ENCODE results near the gene ZNF728.
"Not testable (repeated sequence)": the region's sequence is repeated elsewhere in the genome, so short reads cannot be mapped to it uniquely, and the experiment has no call there.

The ZNF728 gene

GRCh38 chr19:22976248-22976647, 26.7 kb downstream of the ZNF728 start:
- no peak overlapping the region for H3K4me3 ChIP-seq (ENCODE audit: low read length)
- no peak for DNase-seq (ENCODE audit: low read depth)
- TF ChIP-seq, protein P1, sequence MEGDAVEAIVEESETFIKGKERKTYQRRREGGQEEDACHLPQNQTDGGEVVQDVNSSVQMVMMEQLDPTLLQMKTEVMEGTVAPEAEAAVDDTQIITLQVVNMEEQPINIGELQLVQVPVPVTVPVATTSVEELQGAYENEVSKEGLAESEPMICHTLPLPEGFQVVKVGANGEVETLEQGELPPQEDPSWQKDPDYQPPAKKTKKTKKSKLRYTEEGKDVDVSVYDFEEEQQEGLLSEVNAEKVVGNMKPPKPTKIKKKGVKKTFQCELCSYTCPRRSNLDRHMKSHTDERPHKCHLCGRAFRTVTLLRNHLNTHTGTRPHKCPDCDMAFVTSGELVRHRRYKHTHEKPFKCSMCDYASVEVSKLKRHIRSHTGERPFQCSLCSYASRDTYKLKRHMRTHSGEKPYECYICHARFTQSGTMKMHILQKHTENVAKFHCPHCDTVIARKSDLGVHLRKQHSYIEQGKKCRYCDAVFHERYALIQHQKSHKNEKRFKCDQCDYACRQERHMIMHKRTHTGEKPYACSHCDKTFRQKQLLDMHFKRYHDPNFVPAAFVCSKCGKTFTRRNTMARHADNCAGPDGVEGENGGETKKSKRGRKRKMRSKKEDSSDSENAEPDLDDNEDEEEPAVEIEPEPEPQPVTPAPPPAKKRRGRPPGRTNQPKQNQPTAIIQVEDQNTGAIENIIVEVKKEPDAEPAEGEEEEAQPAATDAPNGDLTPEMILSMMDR (conservative IDR thresholded peaks at IDR 0.05; ENCODE audit: low read length), result no peak

- not testable (repeated sequence) for H3K4me3 ChIP-seq (ENCODE audit: low read length)
Observed at GRCh38 chr19:22975546-22976136, 27.3 kb downstream of the ZNF728 start.

GRCh38 chr19:22945560-22945959, 57.4 kb downstream of the ZNF728 start:
- peak; percentile 2 for DNase-seq (ENCODE audit: low read depth)
- H3K4me3 ChIP-seq (ENCODE audit: low read length), result no peak overlapping the region
- TF ChIP-seq, protein P1 (conservative IDR thresholded peaks at IDR 0.05; ENCODE audit: low read length), result no peak

More at GRCh38 chr19:22975546-22976136, 27.3 kb downstream of the ZNF728 start:
- not testable (repeated sequence) for DNase-seq (ENCODE audit: low read depth)

- TF ChIP-seq, protein P1 (conservative IDR thresholded peaks at IDR 0.05; ENCODE audit: low read length), result no peak
- no peak for DNase-seq (ENCODE audit: low read depth)
- no peak overlapping the region for H3K4me3 ChIP-seq (ENCODE audit: low read length)
Observed at GRCh38 chr19:22935151-22935550, 67.8 kb downstream of the ZNF728 start.

DNA sequence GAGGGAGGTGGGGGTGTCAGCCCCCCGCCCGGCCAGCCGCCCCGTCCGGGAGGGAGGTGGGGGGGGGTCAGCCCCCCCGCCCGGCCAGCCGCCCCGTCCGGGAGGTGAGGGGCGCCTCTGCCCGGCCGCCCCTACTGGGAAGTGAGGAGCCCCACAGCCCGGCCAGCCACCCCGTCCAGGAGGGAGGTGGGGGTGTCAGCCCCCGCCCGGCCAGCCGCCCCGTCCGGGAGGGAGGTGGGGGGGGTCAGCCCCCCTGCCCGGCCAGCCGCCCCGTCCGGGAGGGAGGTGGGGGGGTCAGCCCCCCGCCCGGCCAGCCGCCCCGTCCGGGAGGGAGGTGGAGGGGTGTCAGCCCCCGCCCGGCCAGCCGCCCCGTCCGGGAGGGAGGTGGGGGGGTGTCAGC, 75.4 kb downstream of the ZNF728 start:
- H3K4me3 ChIP-seq (ENCODE audit: low read length); DNase-seq (ENCODE audit: low read depth): not testable (repeated sequence)

- DNase-seq (ENCODE audit: low read depth); H3K4me3 ChIP-seq (ENCODE audit: low read length): not testable (repeated sequence)
Observed at GRCh38 chr19:22925181-22925580, 77.8 kb downstream of the ZNF728 start.
